CD1c-positive myeloid dendritic cell (primary cell): ENCODE results near the gene NF1.
"Not testable (repeated sequence)": the region's sequence is repeated elsewhere in the genome, so short reads cannot be mapped to it uniquely, and the experiment has no call there.

Source experiments
- DNase-seq: peaks from one replicate; pipeline ENCODE4 v3.0.0-alpha.2; 2016; ENCODE audit errors: extremely low spot score

NF1 gene

DNA sequence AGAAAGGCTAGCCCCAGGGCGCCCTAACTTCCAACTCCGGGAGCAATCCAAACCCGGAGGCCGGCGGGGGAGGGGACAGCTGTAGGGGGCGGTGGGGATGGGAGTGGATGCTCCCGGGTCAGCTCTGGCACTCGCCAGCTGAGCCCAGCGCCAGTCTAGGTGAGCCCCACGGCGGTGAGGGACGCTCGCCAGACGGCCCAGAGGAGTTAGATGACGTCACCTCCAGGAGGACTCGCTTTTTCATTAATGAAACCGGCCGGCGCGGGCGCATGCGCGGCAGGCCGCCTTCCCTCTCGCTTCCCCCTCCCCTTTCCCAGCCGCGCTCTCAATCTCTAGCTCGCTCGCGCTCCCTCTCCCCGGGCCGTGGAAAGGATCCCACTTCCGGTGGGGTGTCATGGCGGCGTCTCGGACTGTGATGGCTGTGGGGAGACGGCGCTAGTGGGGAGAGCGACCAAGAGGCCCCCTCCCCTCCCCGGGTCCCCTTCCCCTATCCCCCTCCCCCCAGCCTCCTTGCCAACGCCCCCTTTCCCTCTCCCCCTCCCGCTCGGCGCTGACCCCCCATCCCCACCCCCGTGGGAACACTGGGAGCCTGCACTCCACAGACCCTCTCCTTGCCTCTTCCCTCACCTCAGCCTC, at the start of gene NF1:
Gene NF1 (plus strand): TSS at position 378 of the 636 bp plus-strand sequence. CDS start 333 bp downstream, outside the sequence.
- DNase-seq = peak; percentile 97

DNA sequence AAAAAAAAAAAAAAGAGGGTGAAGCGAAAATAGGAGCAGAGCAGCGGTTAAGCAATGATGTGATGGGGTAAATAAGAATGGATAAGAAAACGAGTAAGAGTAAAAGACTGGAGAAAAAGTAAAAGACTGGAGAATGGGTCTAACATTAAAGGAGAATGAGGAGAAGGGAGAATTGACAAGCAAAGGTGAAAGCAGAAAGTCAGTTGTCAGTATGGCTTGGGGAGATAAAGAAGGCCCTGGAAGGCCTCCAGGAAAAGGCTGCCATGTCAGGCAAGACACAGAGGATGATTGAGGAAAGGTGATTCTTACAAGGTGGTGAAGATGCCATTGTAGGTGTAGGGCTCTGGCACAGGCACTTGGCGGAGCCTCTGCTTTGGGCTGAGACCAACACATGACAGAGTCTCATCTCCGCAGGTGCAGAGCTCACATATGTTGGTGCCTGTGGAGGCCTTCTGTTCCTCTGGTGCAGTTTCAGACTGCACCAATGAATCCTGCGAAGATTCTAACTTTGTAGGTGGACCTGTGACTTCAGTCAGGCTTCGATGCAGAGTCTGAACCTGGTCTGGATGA, 47.8 kb upstream of the NF1 start:
- DNase-seq = not testable (repeated sequence)

DNA sequence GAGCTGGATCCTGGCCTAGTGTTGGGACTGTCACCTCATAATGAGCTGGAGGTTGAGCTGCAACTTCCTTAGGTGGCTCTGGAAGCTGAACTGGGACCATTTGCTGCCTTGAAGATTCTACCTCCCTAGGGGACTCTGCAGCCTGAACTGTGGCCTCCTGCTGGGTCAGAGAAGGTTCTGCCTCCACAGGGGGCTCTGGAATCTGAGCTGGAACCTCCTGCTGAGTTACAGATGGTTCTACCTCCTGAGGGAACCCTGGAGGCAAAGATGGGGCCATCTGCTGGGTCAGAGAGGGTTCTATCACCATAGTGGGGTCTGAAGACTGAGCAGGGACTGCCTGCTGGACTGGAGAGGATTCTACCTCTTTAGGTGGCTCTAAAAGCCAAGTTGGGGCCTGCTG, 46.6 kb upstream of the NF1 start:
- DNase-seq = no peak

DNA sequence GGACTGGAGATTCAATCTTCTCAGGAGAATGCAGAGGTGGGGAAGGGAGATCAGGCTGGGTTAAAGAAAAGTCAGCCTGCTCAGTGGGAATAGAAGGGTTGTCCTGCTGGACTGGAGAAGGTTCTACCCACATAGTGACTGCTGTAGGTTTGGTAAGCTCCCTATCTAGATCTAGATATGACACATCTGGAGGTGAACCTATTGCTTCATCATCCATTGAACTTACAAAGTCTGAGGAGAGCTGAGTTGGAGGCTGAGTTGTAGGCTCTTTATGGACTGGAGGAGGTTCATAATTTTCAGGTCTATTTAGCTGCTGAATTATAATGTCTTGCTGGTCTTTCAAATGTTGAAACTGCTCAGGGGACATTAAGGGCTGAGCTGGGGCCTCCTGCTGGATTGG, 46.0 kb upstream of the NF1 start:
- DNase-seq = no peak

GRCh38 chr17:31050948-31051347, 43.8 kb upstream of the NF1 start:
- DNase-seq = no peak

GRCh38 chr17:31051506-31051905, 43.3 kb upstream of the NF1 start:
- DNase-seq = peak; percentile 80

DNA sequence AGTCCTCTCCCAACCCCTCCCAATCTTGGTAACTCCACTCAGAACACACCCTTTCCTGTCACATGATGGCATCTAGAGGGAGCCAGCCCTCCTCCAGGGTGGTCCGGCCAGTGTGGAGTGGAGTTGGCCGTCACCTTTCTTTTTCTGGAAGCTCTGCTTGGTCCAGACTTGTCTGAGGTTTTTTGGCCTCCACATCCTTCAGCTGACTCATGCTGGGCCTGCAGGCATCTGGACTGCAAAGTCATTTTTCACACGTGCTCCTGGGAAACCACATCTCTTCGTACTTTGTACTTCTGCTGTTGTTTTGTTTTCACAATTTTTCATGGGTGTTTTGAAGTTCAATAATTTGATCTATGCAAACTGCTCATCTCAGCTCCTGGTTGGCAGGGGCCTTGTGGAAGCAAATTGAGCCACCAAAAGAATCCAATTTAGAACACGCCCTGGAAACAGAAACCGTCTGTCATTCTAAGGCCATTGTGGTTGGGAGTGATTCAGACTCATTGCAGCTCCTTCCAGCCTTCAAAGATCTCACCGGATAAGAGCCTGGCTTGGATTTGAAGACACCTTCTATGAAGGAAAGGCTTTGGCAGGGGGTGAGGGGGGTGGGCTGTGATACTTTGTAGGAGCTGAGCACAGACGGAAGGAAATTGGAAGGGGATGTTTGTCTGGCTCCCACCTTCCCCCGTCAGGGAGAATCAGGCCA, 42.4 kb upstream of the NF1 start:
- DNase-seq = peak; percentile 58

DNA sequence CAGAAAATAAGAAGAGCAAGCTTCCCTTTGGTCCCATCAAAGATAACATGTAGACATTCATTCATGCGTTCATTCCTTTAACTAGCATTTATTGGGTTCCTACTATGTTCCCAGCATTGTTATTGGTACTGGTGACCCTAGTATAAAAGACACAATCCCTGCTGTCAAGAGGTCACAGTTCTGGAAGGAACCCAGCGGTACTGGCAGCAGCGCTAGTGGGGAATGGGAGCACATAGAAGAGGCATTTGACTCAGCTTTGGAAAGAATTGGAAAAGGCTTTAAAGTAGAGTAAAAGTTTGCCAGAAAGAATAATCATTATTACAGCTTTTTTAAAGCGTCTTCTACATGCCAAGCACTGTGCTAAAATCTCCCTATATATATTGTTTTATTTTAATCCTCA, 41.7 kb upstream of the NF1 start:
- DNase-seq = no peak

DNA sequence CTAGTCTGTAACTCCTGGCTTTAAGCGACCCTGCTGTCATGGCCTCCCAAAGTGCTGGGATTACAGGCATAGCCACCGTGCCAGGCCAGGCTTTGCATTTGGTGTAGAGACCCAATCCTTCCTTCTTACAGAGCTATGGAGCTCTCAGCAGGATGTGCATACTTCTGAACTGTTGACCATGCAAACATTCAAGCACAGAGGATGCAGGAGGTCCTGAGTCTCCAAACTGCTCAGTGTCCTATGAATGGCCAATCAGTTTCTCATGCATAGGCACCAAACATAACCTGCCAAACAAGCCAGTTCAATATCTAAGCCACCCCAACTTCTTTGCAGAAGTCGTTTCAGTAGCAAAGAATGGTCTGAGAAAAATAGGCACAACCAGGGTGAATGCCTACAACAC, 40.0 kb upstream of the NF1 start:
- no peak for DNase-seq

GRCh38 chr17:31058976-31059375, 35.8 kb upstream of the NF1 start:
- DNase-seq = peak; percentile 26

DNA sequence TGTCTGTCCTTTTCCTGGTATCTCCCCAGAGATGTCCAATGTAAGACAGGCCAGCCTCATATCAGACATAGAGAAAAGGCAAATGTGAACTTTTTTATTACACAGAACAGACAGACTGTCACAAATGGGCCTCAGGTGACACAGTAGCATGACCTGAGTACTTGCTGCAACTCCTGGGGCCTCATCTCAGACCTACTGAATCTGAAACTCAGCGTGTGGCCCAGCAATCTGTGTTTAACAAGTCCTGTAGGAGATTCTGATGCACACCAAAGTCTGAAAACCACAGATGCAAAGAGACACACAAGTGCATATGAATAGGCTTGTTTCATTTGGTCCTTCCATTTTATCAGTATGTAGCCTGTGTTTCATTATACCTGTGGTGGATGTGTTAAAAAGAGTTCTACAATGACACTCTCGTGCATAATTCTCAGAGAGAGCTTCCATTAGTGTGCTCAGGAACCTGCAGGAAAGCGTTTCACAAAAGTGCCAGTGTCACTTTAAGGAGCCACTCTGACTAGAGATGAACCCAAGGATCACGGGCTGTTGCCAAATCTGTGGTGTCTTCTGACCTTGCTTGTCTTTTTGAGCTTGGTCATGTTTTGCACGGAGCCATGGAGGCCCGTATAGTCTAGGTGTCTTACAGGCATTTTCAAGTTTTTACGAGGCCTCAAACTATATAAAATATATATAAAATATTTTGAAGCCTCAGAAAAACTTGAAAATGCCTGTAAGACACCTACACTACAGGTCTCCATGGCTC, 33.8 kb upstream of the NF1 start:
- no peak for DNase-seq

GRCh38 chr17:31061678-31062077, 33.1 kb upstream of the NF1 start:
- peak; percentile 14 for DNase-seq

DNA sequence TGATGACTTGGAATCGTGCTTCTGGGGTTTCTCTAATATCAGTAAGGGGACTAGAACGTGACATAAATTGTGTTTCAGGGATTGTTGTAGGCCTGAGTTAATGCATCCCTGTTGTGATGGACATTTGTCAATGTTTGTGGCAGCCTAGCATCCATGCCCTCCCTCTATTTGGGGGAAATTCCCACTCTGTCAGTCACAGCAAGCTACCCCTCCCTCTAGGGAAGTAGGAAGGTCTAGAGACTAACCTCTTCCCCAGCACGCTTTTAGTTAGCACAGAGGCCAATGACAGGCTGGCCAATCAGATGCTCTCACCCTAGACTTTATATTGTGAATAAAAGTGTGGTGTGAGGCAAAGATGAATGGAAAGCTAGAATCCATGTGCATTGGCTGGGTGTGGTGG, 32.4 kb upstream of the NF1 start:
- peak; percentile 16 for DNase-seq

GRCh38 chr17:31064707-31065106, 30.1 kb upstream of the NF1 start:
- DNase-seq = no peak

DNA sequence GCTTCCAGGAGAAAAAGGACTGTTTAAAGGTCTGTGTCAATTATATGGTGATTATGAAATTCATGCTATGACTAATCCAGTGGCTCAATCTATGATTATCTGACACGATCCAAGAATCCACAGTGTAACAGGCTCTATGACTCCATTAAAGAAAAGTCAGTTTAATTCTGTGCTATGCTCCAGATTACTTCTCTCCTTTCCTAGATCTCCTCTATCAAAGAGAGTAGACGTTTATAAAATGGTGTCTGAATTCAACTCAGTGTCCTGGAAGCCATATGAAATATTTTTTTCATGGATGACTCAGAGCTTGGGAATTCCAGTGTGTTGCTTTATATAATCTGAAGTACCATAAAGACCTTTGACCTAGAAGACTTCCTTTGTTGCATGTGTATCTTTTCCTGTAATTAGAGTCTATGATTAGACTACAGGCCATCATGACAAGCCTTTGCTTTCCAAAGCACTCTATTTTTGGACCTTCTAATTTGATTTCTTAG, 27.0 kb upstream of the NF1 start:
- peak; percentile 64 for DNase-seq

DNA sequence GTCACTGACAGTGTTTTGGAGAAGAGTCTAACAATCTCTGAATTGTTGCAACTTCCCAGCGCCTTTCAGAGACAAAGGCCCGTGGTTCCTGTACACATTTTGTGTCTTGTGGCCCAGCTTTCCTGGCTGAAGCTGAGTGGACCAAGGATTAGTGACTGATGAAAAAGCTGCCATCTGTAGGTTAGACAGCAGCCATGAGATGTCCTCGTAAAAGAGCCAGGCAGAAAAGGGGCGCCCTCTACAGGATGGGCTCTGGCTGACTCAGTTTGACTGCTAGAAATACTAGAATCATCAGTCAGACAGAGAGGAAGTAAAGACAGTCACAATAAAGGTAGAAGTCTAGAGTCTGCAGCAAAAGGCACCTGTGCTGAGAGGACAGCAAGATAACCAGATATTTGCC, 26.5 kb upstream of the NF1 start:
- DNase-seq = peak; percentile 59

DNA sequence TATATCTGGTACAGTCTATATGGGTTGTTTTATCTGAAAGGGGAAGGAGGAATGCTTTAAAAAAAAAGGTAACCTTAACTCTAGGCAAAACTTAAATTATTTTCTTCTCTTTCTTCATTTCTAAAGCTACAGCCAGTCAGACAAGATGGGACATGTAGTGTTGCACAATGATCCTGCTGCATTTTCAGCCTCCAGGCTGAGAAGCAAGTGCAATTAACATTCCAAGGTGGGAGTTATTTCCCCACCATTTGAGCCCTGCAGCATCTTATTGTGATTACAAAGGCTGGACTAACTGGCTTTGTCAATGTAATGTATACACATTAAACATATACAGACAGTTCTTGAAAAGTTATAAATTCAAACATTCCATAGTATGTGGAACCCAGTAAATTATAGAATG, 22.6 kb upstream of the NF1 start:
- DNase-seq = no peak

GRCh38 chr17:31073411-31073810, 21.4 kb upstream of the NF1 start:
- no peak for DNase-seq

- DNase-seq = no peak
Observed at GRCh38 chr17:31074772-31075555, 19.8 kb upstream of the NF1 start.

GRCh38 chr17:31078290-31078689, 16.5 kb upstream of the NF1 start:
- no peak for DNase-seq

DNA sequence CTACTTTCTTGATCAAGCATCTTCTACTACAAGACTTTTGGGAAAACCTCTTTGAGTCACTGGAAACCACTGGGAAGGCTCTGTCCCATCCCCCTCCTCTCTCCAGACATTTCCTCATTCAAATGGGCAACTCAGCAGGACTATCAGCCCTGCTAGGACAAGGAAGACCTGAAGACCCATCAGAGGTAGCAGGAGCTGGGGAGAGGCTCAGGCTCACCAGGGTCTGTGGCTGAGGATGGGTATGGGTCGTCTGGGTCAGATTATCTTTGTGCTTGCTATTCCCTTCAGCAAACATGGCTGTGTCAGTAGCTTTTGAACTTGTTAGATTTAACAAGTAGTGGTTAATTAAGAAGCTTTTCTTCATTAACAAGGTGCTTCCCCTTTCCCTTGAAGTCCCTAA, 15.0 kb upstream of the NF1 start:
- DNase-seq = no peak

GRCh38 chr17:31085563-31085962, 9.2 kb upstream of the NF1 start:
- peak; percentile 68 for DNase-seq
